Measurements from ENCODE around the gene TEAD4.

DNA sequence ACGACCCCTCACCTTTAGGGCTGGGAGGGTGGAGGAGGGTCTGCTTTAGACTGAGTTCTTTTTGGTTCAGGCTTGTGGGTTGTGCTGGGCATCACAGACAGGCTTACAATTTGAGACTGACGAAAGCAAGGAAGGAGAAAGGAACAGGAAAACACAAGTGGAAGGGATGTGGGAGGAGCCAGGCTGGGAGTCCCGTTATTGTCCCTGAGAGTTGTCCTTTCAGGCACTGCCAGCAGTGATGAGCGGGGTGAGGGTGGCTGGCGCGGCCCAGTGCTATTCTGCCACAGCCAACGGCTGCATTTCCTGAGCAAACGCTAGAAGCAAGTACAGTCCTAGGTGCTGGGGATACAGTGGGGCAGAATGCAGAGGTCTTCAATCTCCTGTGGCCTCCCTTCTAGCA lies 88.8 kb downstream of the TEAD4 start:
- no peak for TF ChIP-seq GATA2 (IDR thresholded peaks at IDR 0.05; ENCODE audit: low read depth, low read length)
- TF ChIP-seq GATA3 (IDR thresholded peaks at IDR 0.05; ENCODE audit: low read depth, low read length): no peak
